K562 (cell line): Measurements from ENCODE around the gene BUB3. TPM values are rescaled to one million over a fixed set of nuclear protein-coding genes. Genes with fewer than 3 reads are reported as not detected.

Experiments
- CREM ChIP-seq: IDR thresholded peaks from 2 replicates; pipeline ENCODE4 v1.6.1; 2014; ENCODE audit warnings: antibody characterized with exemption, low read depth
- NFE2 ChIP-seq: IDR thresholded peaks from 2 replicates; pipeline ENCODE4 v1.6.1; 2014; ENCODE audit warnings: antibody characterized with exemption, low read depth
- SNRNP70 ChIP-seq: fragments of 200-400 bp; formaldehyde crosslinking; optimal IDR thresholded peaks from 2 replicates; pipeline ENCODE3; 2017; ENCODE audit warnings: low read depth, low read length
- ZBTB7A ChIP-seq: IDR thresholded peaks from 2 replicates; pipeline ENCODE4 v1.6.1; 2011; ENCODE audit warnings: low read depth, mild to moderate bottlenecking, low read length, moderate library complexity, borderline replicate concordance; ENCODE audit not compliant: control insufficient read depth
- polyA plus RNA-seq, 8 experiments: library from polyadenylated mRNA; depleted of rRNA in 4 of 8; stranded (reverse) in 5 of 8; unstranded in 3 of 8; fragments of >200 nt; fragmentation: Nextera tagmentation in 2 of 8; fragmentation: Illumina TruSeq in 1 of 8; extraction: Ambion mirVana in 2 of 8; extraction: Trizol in 1 of 8; gene quantifications; 2 replicates each; pipeline versions ENCODE4 v1.2.1 to v1.2.3, GENCODE V29; 2011 to 2014; ENCODE audit warnings: inconsistent platforms in 1 of 8, missing spikeins in 1 of 8
- total RNA-seq, 7 experiments: library from RNA; depleted of rRNA in 6 of 7; stranded (reverse); fragments of >200 nt in 6 of 7; fragmentation: Illumina TruSeq in 2 of 7; extraction: Trizol in 2 of 7; gene quantifications; 2 replicates each; pipeline versions ENCODE4 v1.2.1 to v1.2.3, GENCODE V29; 2011 to 2021; ENCODE audit warnings: low replicate concordance in 1 of 7
- TF ChIP-seq, protein P1 (sequence below): fragments of 450-650 bp; IDR thresholded peaks from 2 replicates; pipeline ENCODE4 v1.6.1; 2017; ENCODE audit warnings: antibody characterized with exemption, mild to moderate bottlenecking
- TF ChIP-seq, protein P2 (sequence below), 2 experiments: IDR thresholded peaks; 2 replicates each; pipeline ENCODE4 v1.6.1; 2011; ENCODE audit warnings: borderline replicate concordance in 1 of 2, control low read depth in 1 of 2, low read depth in 1 of 2, low read length in 1 of 2, mild to moderate bottlenecking in 1 of 2, mixed read lengths in 1 of 2, moderate library complexity in 1 of 2; ENCODE audit not compliant: insufficient read depth in 1 of 2, insufficient read length in 1 of 2, poor library complexity in 1 of 2, severe bottlenecking in 1 of 2; ENCODE audit errors: extremely low read depth in 1 of 2

The BUB3 gene
- total and polyA plus RNA-seq, 9 of the 15 experiments (the other 6 are each of a cell fraction or from before 2014, with no cell fraction given), result 167 to 761 (median 225) TPM

DNA sequence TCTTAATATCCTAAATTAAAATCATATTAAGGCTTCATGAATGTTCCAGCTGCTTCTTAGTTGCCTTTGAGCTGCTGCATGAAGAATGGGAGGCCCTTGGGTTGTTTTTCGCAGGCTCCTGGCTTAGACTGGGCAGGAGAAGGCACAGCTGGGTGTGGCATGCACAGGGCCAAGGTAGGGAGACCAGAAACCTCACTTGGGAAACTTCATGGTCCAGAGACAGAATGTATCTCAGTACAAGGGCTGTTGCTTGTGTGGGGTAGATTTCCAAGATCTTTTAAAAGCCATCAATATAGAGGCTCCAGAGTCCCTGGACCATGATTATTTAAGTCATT, 49.9 kb downstream of the BUB3 start (continued):
- TF ChIP-seq, protein P1, sequence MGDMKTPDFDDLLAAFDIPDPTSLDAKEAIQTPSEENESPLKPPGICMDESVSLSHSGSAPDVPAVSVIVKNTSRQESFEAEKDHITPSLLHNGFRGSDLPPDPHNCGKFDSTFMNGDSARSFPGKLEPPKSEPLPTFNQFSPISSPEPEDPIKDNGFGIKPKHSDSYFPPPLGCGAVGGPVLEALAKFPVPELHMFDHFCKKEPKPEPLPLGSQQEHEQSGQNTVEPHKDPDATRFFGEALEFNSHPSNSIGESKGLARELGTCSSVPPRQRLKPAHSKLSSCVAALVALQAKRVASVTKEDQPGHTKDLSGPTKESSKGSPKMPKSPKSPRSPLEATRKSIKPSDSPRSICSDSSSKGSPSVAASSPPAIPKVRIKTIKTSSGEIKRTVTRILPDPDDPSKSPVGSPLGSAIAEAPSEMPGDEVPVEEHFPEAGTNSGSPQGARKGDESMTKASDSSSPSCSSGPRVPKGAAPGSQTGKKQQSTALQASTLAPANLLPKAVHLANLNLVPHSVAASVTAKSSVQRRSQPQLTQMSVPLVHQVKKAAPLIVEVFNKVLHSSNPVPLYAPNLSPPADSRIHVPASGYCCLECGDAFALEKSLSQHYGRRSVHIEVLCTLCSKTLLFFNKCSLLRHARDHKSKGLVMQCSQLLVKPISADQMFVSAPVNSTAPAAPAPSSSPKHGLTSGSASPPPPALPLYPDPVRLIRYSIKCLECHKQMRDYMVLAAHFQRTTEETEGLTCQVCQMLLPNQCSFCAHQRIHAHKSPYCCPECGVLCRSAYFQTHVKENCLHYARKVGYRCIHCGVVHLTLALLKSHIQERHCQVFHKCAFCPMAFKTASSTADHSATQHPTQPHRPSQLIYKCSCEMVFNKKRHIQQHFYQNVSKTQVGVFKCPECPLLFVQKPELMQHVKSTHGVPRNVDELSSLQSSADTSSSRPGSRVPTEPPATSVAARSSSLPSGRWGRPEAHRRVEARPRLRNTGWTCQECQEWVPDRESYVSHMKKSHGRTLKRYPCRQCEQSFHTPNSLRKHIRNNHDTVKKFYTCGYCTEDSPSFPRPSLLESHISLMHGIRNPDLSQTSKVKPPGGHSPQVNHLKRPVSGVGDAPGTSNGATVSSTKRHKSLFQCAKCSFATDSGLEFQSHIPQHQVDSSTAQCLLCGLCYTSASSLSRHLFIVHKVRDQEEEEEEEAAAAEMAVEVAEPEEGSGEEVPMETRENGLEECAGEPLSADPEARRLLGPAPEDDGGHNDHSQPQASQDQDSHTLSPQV, result no peak
- no peak for TF ChIP-seq CREM
- no peak for TF ChIP-seq ZBTB7A
- no peak for TF ChIP-seq SNRNP70
- no peak for TF ChIP-seq NFE2
- TF ChIP-seq, protein P2, sequence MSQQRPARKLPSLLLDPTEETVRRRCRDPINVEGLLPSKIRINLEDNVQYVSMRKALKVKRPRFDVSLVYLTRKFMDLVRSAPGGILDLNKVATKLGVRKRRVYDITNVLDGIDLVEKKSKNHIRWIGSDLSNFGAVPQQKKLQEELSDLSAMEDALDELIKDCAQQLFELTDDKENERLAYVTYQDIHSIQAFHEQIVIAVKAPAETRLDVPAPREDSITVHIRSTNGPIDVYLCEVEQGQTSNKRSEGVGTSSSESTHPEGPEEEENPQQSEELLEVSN (IDR thresholded peaks at IDR 0.05; ENCODE audit: borderline replicate concordance in 1 of 2, extremely low read depth in 1 of 2, insufficient read depth in 1 of 2, insufficient read length in 1 of 2, low read depth in 1 of 2, low read length in 1 of 2, poor library complexity in 1 of 2, severe bottlenecking in 1 of 2), result no peak
- TF ChIP-seq, all 486 proteins: peak for 0
